GM21529 (cell line): Measurements from ENCODE around the gene POP7.
"Not testable (repeated sequence)": the region's sequence is repeated elsewhere in the genome, so short reads cannot be mapped to it uniquely, and the experiment has no call there.

Source experiments
- ATAC-seq: cut with Tn5 transposase; IDR thresholded peaks from one replicate; pipeline ENCODE4 v1.9.1; 2021; ENCODE audit not compliant: unreplicated experiment

POP7 gene

GRCh38 chr7:100723732-100724275 is 17.9 kb downstream of the POP7 start:
- ATAC-seq, result no peak

- ATAC-seq, result not testable (repeated sequence)
Observed at GRCh38 chr7:100724364-100724763, 18.4 kb downstream of the POP7 start.

- no peak for ATAC-seq
Observed at GRCh38 chr7:100726996-100727761, 21.3 kb downstream of the POP7 start.

- ATAC-seq, result no peak
Observed at GRCh38 chr7:100728196-100728595, 22.3 kb downstream of the POP7 start.

GRCh38 chr7:100730136-100730800 is 24.3 kb downstream of the POP7 start:
- no peak for ATAC-seq

- ATAC-seq, result no peak
Observed at GRCh38 chr7:100731937-100732636, 26.2 kb downstream of the POP7 start.

- ATAC-seq, result no peak
Observed at GRCh38 chr7:100735730-100736129, 29.8 kb downstream of the POP7 start.

GRCh38 chr7:100736671-100737070 is 30.8 kb downstream of the POP7 start:
- no peak for ATAC-seq

- no peak for ATAC-seq
Observed at GRCh38 chr7:100739934-100740333, 34.0 kb downstream of the POP7 start.

- no peak for ATAC-seq
Observed at GRCh38 chr7:100744605-100745004, 38.7 kb downstream of the POP7 start.

GRCh38 chr7:100745184-100745583 is 39.3 kb downstream of the POP7 start:
- ATAC-seq, result peak; percentile 48

GRCh38 chr7:100752994-100753393 is 47.1 kb downstream of the POP7 start:
- ATAC-seq, result no peak

- ATAC-seq, result no peak
Observed at GRCh38 chr7:100753750-100754149, 47.8 kb downstream of the POP7 start.
